NOMO-1 (cell line): ENCODE data around the gene TGM2.
A peak's percentile ranks its signal among the peaks of the same experiment; 100 is the strongest.
"Not testable (repeated sequence)": the region's sequence is repeated elsewhere in the genome, so short reads cannot be mapped to it uniquely, and the experiment has no call there.

Experiments
- DNase-seq, 2 experiments: peaks; one replicate each; lab custom pipeline; 2025; ENCODE audit not compliant: unreplicated experiment in 2 of 2; lab: John Stamatoyannopoulos, UW

Gene TGM2

DNA sequence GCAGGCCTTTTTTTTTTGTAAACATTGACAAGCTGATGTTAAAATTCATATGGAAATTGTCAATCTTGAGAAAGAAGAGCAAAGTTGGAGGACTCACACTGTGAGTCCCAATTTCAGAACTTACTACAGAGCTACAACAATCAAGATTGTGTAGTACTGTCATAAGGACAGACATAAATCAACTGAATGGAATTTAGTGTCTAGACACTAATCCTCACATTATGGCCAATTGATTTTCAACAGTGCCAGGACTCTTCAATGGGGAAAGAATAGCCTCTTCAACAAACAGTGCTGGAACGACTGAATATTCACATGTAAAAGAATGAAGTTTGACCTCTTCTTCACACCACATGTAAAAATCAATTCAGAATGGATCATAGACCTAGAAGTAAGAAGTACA is 60.8 kb downstream of the TGM2 start:
- DNase-seq: no peak

DNA sequence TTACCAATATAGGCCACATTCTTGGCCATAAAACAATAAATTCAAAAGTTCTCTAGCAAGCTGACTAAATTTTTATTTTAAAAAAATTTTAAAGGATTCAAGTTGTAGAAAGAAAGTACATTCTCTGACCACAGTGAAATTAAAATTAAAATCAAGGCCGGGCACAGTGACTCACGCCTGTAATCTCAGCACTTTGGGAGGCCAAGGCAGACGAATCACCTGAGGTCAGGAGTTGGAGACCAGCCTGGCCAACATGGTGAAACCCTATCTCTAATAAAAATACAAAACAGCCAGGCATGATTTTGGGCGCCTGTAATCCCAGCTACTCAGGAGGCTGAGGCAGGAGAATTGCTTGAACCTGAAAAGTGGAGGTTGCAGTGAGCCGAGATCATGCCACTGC is 62.9 kb downstream of the TGM2 start:
- DNase-seq: not testable (repeated sequence)

DNA sequence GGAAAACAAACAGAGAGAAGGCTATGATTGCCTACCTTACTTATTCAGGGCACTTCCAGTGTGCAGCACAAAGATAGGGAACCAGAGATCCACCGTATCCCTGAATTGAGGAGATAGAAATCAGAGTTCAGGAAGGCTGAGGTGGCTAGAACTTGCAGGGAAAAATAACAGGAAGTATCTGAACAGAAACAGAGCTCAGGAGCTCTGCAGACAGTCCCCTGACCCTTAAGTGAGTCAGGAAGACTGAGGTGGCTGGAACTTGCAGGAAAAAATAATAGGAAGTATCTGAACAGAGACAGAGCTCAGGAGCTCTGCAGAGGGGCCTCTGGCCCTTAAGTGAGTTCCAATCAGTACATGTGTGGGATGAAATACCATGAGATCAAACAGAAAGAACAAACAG is 66.1 kb downstream of the TGM2 start:
- no peak for DNase-seq

GRCh38 chr20:38095017-38095686 is 69.9 kb downstream of the TGM2 start:
- DNase-seq: no peak

DNA sequence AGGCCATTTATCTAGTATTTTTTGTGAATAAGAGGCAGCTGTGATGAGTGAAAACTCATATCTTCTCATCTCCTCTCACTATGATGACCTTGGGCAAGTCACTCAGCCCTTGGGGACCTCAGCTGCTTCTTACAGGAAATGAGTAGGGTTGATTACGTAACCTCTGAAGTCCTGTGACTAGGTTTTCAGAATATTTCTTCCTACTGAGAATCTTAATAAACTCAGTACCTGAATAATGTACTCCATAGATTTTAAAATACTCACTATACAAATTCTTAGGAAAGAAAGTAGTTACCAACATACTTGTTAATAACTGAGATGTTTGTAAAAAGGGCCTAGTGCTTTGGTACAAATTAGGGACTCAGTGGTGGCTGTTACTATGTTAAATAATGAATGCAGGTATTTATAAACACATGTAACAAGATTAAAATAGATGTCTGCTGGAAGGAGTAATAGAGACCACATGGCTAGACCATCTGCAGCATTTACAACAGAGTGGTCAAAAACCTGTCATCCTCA is 70.6 kb downstream of the TGM2 start:
- DNase-seq: peak; percentile 34 to 94

- no peak for DNase-seq
These were observed 71.4 kb downstream of the TGM2 start for GRCh38 chr20:38093641-38094077.

GRCh38 chr20:38092915-38093314 is 72.2 kb downstream of the TGM2 start:
- no peak for DNase-seq

GRCh38 chr20:38092260-38092857 is 72.7 kb downstream of the TGM2 start:
- no peak for DNase-seq

DNA sequence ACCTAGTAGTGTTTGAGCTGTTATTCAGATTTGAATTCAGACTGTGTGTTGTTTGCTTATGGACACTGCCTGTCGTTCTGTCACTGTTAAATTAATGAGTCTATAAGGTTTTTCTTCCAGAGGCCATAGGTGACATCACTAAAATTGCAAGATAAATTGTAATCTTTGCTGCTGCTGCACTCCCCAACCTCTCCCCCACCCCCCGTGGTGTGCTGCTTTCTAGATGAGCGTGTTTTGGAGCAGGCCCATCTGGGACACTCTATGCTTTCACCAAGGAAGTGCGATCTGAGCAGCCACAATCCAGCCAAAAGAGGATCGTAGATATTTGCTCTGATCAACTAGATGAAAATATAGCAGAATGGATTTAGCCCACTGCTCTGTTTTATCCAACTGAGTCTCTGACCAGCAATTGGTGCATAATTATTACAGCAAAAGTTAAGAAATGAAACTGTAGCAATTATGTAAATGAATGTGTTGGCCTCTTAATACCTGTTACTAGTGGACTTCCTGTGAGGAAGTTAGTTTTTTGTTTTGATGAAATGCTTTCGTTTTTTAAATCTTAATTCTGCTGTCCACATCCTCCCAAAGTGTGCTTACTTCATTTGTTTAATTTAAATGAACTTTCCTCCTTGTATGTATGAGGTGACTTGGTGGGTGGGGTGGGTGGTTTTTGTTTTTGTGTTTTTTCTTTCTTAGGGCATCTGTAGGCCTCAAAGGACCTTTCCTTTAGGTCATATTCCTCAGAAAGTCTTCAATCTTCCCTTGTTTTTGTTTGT is 73.4 kb downstream of the TGM2 start:
- peak in 1 of 2 experiments; percentile 30 for DNase-seq

- DNase-seq: no peak
These were observed 75.0 kb downstream of the TGM2 start for GRCh38 chr20:38090061-38090460.

GRCh38 chr20:38089500-38089899 is 75.6 kb downstream of the TGM2 start:
- DNase-seq: no peak

- DNase-seq: no peak
These were observed 80.0 kb downstream of the TGM2 start for GRCh38 chr20:38085026-38085425.

- DNase-seq: no peak
These were observed 80.6 kb downstream of the TGM2 start for GRCh38 chr20:38084425-38084951.

DNA sequence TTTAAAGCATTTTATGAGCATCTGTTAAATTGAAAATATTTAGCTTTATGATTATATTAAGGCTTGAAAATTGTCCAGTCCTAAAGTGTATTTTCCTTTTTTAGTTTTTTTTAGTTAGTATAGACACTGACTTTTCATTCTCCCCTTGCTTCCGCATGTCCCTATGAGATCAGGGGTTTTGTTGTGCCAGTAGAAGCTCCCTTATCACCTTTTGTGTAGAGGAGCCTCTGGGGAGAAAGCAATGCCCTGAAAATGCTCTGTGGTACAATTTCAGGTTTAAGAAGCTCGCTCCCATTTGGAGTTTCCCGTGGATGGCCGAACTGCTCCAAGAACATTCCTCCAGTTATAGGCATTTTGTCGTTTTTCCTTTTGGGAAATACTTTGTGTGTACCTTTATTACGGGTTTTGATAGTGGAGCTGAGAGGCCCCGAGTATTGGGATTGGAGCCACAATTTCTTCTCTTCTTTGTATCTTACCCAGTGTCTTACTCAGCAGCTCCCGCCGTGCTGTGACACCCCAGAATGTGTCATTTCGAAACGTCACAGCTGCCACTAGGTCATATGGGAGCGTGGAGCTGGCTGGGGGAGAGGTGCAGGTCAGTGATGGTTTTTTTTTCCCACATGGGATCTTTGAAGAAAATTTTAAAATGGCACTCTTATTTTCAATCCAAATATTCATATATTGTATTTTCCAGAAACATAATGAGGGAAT is 81.6 kb downstream of the TGM2 start:
- DNase-seq: no peak

GRCh38 chr20:38082894-38083293 is 82.2 kb downstream of the TGM2 start:
- DNase-seq: no peak

DNA sequence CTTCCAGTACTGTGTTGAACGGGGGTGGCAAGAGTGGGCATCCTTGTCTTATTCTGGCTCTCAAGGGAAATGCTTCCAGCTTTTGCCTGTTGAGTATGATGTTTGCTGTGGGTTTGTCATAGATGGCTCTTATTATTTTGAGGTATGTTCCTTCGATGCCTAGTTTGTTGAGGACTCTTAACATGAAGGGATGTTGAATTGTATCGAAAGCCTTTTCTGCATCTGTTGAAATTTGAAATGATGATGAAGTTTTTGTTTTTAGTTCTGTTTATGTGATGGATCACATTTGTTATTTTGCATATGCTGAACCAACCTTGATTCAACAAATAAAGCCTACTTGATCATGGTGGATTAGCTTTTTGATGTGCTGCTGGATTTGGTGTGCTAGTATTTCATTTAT is 83.5 kb downstream of the TGM2 start:
- DNase-seq: no peak

- no peak for DNase-seq
These were observed 85.7 kb downstream of the TGM2 start for GRCh38 chr20:38079353-38079752.

- DNase-seq: no peak
These were observed 87.0 kb downstream of the TGM2 start for GRCh38 chr20:38078084-38078483.
